Mucosa of descending colon (tissue), 3 donors: ENCODE measurements around the gene IQCK. TPM values are rescaled to one million over a fixed set of nuclear protein-coding genes. Genes with fewer than 3 reads are reported as not detected.

Source experiments
- ATAC-seq: fragments of 200-7000 bp; cut with Tn5 transposase; one replicate; pipeline ENCODE4 v1.9.1; 2020; ENCODE audit warnings: mild to moderate bottlenecking, moderate library complexity
- DNase-seq, 3 donors: peaks; one replicate each; pipeline ENCODE4 v3.0.0-alpha.2; 2020
- H3K36me3 ChIP-seq: fragments of 200-600 bp; one replicate; pipeline ENCODE4 v1.8.0; 2021; ENCODE audit warnings: low read depth, mild to moderate bottlenecking
- H3K4me1 ChIP-seq: fragments of 200-600 bp; one replicate; pipeline ENCODE4 v1.8.0; 2021; ENCODE audit warnings: low read depth, mild to moderate bottlenecking
- H3K4me3 ChIP-seq: fragments of 200-600 bp; one replicate; pipeline ENCODE4 v1.8.0; 2021; ENCODE audit warnings: mild to moderate bottlenecking
- H3K9me3 ChIP-seq: fragments of 200-600 bp; one replicate; pipeline ENCODE4 v1.8.0; 2021; ENCODE audit warnings: mild to moderate bottlenecking
- CTCF ChIP-seq: fragments of 200-600 bp; IDR thresholded peaks from one replicate; pipeline ENCODE4 v1.8.0; 2022; ENCODE audit warnings: antibody characterized with exemption, mild to moderate bottlenecking
- intact Hi-C, 2 donors: fragments of 100-400 bp; cut with DNase I in 1 of 2; cut with micrococcal nuclease in 1 of 2; formaldehyde crosslinking; loops; one replicate each; pipeline versions ENCODE4 v1.11.0 to v1.11.1; 2022; cut with DNase I, micrococcal nuclease
- total RNA-seq, 3 donors: library from RNA; stranded (reverse); fragmentation: NEBNext Ultra II Directional in 2 of 3; extraction: Animal tissue kit (Norgen Biotek cat#: 25700) in 2 of 3; gene quantifications; one replicate each; pipeline versions ENCODE4 v1.2.1 to v1.2.4, GENCODE V29; 2021 to 2023
- donor health status: DM: no; HTN: no; CAD: no; lungs with moderate emphysema.
- donor health status: DM: no; HTN: no; CAD: no.
- donor health status: DM: no; HTN: yes; CAD: no.

IQCK gene
- total RNA-seq, 3 donors from 2014 or later, result 9.1 to 14.0 (median 12.0) TPM

- ATAC-seq (peak; percentile 71), DNase-seq (peak; percentile 50 to 67 (median 65))
- TF ChIP-seq CTCF, result no peak
- Histone ChIP-seq H3K4me3 (no peak overlapping the region), H3K4me1 (peaks cover 53% of the 10 kb centered on the region), H3K9me3 (no peaks in the 10 kb centered on the region), H3K36me3 (peaks cover 3% of the 10 kb centered on the region)
- intact Hi-C loops, result no loop called here
Measured at GRCh38 chr16:19700319-19700781, 17.7 kb upstream of the IQCK start.

DNA sequence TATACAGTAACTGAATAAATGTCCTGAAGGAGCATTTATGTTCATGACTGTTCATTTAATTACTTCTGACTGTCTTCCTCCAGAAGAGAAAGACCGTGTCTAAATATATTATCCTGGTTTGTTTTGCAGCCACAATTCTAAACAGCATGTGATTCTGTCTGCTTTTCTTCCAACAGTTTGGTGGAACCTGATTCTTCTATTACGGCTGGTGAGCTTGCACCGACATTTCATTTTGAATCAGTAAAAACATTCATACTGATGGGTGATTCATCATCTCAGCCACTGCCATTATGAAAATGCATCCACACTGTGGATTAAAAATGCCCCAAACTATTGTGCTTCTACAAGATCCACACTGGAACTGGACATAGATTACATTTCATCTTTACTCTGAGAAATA lies 17.0 kb upstream of the IQCK start:
- DNase-seq (no peak), ATAC-seq (no peak)
- intact Hi-C loops, result no loop called here
- Histone ChIP-seq H3K36me3 (peaks cover 3% of the 10 kb centered on the region), H3K4me3 (no peak overlapping the region), H3K4me1 (peaks cover 46% of the 10 kb centered on the region), H3K9me3 (no peaks in the 10 kb centered on the region)
- no peak for TF ChIP-seq CTCF

GRCh38 chr16:19703172-19703889 lies 14.7 kb upstream of the IQCK start:
- peaks cover 3% of the 10 kb centered on the region for H3K36me3 ChIP-seq
- intact Hi-C loops, result no loop called here
- no peak for TF ChIP-seq CTCF
- DNase-seq (no peak), ATAC-seq (no peak)
- H3K4me1 ChIP-seq, result peaks cover 24% of the 10 kb centered on the region
- no peaks in the 10 kb centered on the region for H3K9me3 ChIP-seq
- no peak overlapping the region for H3K4me3 ChIP-seq

GRCh38 chr16:19704321-19705145 lies 13.5 kb upstream of the IQCK start:
- TF ChIP-seq CTCF, result no peak
- no peak for DNase-seq
- peaks cover 16% of the 10 kb centered on the region for H3K4me1 ChIP-seq
- no peak overlapping the region for H3K4me3 ChIP-seq
- no peaks in the 10 kb centered on the region for H3K9me3 ChIP-seq
- ATAC-seq, result peak; percentile 32
- intact Hi-C loops, result no loop called here
- H3K36me3 ChIP-seq, result peaks cover 3% of the 10 kb centered on the region

GRCh38 chr16:19705146-19705501 lies 12.9 kb upstream of the IQCK start:
- Histone ChIP-seq H3K4me1 (peaks cover 10% of the 10 kb centered on the region), H3K4me3 (no peak overlapping the region), H3K36me3 (peaks cover 3% of the 10 kb centered on the region), H3K9me3 (no peaks in the 10 kb centered on the region)
- TF ChIP-seq CTCF, result no peak
- intact Hi-C loops, result no loop called here
- no peak for ATAC-seq
- DNase-seq, result no peak
